ENCODE data around the gene ESRRA. TPM values are rescaled to one million over a fixed set of nuclear protein-coding genes. Genes with fewer than 3 reads are reported as not detected.

The ESRRA gene
- total RNA-seq, 2 donors from 2014 or later: 33.4 to 46.0 TPM

- ATAC-seq (ENCODE audit: insufficient number of reproducible peaks, low FRiP score, low read depth) (no peak), DNase-seq (ENCODE audit: low spot score) (no peak)
- Histone ChIP-seq H3K4me3 (no peak overlapping the region), H3K4me1 (ENCODE audit: control insufficient read depth in 1 of 2, low read depth in 2 of 2) (no peaks in the 10 kb centered on the region), H3K27me3 (replicated peaks; ENCODE audit: insufficient read depth) (no peaks in the 10 kb centered on the region), H3K27ac (no peak overlapping the region), H3K36me3 (peaks cover 68% of the 10 kb centered on the region), H3K9me3 (no peaks in the 10 kb centered on the region)
- TF ChIP-seq CTCF (IDR thresholded peaks at IDR 0.05): no peak
Measured at GRCh38 chr11:64260147-64260708, 45.1 kb upstream of the ESRRA start.

- Histone ChIP-seq H3K27ac (no peak overlapping the region), H3K4me3 (no peak overlapping the region), H3K27me3 (replicated peaks; ENCODE audit: insufficient read depth) (no peaks in the 10 kb centered on the region), H3K9me3 (no peaks in the 10 kb centered on the region), H3K36me3 (peaks cover 68% of the 10 kb centered on the region), H3K4me1 (ENCODE audit: control insufficient read depth in 1 of 2, low read depth in 2 of 2) (no peaks in the 10 kb centered on the region)
- no peak for TF ChIP-seq CTCF (IDR thresholded peaks at IDR 0.05)
- DNase-seq (ENCODE audit: low spot score) (no peak), ATAC-seq (ENCODE audit: insufficient number of reproducible peaks, low FRiP score, low read depth) (no peak)
Measured at GRCh38 chr11:64261556-64262080, 43.7 kb upstream of the ESRRA start.

GRCh38 chr11:64262271-64263002 is 42.9 kb upstream of the ESRRA start:
- Histone ChIP-seq H3K4me3 (no peak overlapping the region), H3K4me1 (ENCODE audit: control insufficient read depth in 1 of 2, low read depth in 2 of 2) (no peaks in the 10 kb centered on the region), H3K27ac (no peak overlapping the region), H3K27me3 (replicated peaks; ENCODE audit: insufficient read depth) (no peaks in the 10 kb centered on the region), H3K36me3 (peaks cover 66% of the 10 kb centered on the region), H3K9me3 (no peaks in the 10 kb centered on the region)
- TF ChIP-seq CTCF (IDR thresholded peaks at IDR 0.05): no peak
- DNase-seq (ENCODE audit: low spot score) (no peak), ATAC-seq (ENCODE audit: insufficient number of reproducible peaks, low FRiP score, low read depth) (no peak)

- Histone ChIP-seq H3K4me3 (no peak overlapping the region), H3K36me3 (peaks cover 64% of the 10 kb centered on the region), H3K9me3 (no peaks in the 10 kb centered on the region), H3K27me3 (replicated peaks; ENCODE audit: insufficient read depth) (no peaks in the 10 kb centered on the region), H3K27ac (peak overlapping the region in 1 of 2 donors; percentile 22), H3K4me1 (ENCODE audit: control insufficient read depth in 1 of 2, low read depth in 2 of 2) (peaks cover 5 to 8% of the 10 kb centered on the region in 2 donors)
- ATAC-seq (ENCODE audit: insufficient number of reproducible peaks, low FRiP score, low read depth): no peak
- no peak for DNase-seq (ENCODE audit: low spot score)
- no peak for TF ChIP-seq CTCF (IDR thresholded peaks at IDR 0.05)
Measured at GRCh38 chr11:64263021-64263946, 42.0 kb upstream of the ESRRA start.

GRCh38 chr11:64263947-64264317 is 41.4 kb upstream of the ESRRA start:
- Histone ChIP-seq H3K36me3 (peaks cover 57% of the 10 kb centered on the region), H3K27ac (no peak overlapping the region), H3K9me3 (no peaks in the 10 kb centered on the region), H3K4me3 (no peak overlapping the region), H3K4me1 (ENCODE audit: control insufficient read depth in 1 of 2, low read depth in 2 of 2) (peaks cover 10 to 14% of the 10 kb centered on the region in 2 donors), H3K27me3 (replicated peaks; ENCODE audit: insufficient read depth) (no peaks in the 10 kb centered on the region)
- DNase-seq (ENCODE audit: low spot score) (no peak), ATAC-seq (ENCODE audit: insufficient number of reproducible peaks, low FRiP score, low read depth) (no peak)
- TF ChIP-seq CTCF (IDR thresholded peaks at IDR 0.05): no peak

All from thoracic aorta (tissue), 2 donors.